Stimulated activated CD4-positive, alpha-beta T cell treated with anti-CD3 and anti-CD28 coated beads, TNF-alpha, amount 100 ng/mL, for 4 hours (primary cell): ENCODE measurements around the gene FOXRED1.
"Not testable (repeated sequence)": the region's sequence is repeated elsewhere in the genome, so short reads cannot be mapped to it uniquely, and the experiment has no call there.

Experiments used
- DNase-seq, 3 experiments: peaks; one replicate each; pipeline ENCODE4 v3.0.0-alpha.2; 2020; ENCODE audit warnings: low read depth in 3 of 3

FOXRED1 gene

GRCh38 chr11:126277322-126277721, 8.4 kb downstream of the FOXRED1 start:
- no peak for DNase-seq

DNA sequence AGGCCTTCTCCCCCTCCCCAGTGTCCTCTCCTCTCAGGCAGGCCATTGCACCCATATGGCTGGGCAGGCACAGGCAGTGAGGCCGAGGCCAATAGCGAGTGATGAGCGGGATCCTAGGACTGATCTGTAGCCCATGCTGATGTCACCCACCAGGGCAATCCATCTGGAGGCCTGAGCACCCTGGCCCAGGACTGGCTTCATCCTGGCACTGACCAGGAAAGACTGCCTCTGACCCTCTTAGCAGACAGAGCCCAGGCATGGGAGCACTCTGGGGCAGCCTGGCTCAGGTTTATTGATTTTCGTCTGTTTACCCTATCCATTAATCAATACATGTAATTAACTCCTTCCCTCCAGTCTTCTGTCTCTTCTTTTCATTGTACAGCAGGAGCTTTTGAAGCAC, 8.8 kb downstream of the FOXRED1 start:
- DNase-seq = no peak

GRCh38 chr11:126279191-126279590, 10.2 kb downstream of the FOXRED1 start:
- no peak for DNase-seq

DNA sequence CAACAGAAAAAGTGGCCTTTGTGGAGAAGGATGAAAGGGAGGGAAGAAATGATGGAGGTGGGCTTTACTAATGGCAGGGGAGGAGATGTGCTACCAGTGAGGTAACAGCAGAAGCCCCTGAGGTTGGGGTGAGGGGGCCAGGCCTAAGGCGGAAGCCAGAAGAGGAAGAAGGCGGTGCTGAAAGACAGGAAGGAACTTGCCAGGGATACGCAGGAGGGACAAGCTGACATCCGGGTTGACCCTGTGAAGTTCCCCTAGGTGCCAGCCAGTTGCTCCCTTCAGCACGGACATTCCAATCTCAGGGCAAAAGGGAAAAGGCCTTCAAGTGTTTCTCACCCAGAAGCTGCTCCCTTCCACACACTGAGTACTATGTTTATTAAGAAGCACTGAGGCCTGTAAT, 11.6 kb downstream of the FOXRED1 start:
- DNase-seq = no peak

- DNase-seq = no peak
Measured at GRCh38 chr11:126281245-126281644, 12.3 kb downstream of the FOXRED1 start.

DNA sequence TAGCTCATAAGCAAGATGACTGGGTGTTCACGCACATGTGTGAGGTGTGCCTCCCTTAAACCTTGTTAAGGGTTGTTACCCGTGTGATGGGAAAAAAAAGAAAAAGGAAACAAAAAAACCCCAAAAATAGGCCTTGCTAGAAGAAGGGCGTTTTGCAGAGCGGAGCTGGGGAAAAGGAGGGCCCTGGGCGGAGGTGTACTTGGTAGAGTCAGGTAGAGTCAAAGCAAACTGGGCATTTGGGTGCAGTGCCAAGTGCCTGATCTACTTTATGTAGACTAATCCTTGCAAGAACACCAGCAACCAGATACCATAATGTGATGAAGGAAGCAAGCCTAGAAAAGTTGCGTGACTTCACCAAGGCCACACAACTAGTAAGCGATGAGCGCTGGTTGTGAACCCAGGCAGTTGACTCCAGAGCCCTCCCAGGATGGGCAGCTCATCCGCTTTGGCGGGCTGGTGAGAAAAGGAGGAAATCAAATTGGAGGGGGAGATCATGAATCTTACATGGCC, 12.8 kb downstream of the FOXRED1 start:
- DNase-seq = no peak

DNA sequence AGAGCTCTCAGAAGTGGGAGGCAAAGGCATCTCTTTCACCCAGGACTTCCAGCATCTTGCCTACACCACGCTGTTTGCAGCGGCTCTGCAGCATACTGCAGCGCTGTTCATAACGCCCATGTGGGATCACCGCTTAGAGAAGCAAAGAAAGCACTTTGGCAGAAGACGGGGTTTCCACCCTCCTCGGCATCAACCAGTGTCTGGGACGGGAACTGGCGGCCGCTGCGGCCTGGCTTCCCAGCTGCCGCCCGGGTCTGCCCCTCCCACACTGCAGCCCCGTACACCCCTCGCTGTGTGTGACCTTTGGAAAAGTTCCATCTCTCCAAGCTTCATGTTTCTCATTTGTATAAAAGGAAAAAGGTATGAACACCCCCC, 13.4 kb downstream of the FOXRED1 start:
- peak in 1 of 3 experiments; percentile 15 for DNase-seq

DNA sequence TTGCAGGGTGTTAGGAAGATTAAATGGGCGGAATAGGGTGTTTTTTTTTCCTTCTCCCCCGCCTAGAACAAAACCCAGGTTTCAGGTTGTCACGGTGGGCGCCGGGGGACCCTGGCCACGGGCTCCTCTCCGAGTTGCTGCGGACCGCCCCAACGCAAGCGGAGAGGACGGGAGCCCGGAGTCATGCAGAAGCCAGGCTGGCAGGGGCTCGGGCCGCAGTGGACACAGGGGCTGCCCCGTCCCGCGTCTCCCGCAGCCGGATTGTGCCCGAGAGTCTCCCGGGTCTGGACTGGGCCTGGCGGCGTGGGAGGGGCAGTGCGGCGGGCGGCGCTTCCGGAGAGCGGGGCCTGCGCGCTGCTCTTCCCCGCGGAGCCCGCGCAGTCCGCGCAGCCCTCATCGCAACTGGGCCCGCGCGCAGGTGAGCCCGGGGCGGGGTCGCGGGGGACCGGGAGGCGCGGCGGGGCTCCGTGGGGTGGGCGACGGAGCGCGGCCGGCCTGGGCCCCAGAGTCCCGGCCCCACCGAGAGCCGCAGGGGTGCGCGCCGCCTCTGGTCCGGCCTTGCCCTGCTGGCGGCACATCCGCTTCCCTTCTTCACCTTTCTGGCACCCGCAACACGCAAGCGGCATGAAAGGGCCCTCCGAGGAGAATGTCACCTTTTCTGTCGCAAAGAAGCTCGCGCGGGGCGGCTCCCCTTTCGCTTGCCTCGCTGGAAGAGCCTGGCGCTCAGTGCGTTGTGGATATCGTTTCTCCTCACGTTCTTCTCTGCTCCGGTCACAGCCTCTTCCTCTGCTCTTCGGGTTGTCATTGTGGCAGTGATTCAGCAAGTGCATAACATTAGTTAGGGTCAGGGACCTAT, 14.0 kb downstream of the FOXRED1 start, which contains the start of gene TIRAP:
TIRAP (plus strand) TSS at position 358 of the 856 bp plus-strand sequence. CDS start 7,802 bp downstream, outside the sequence.
- DNase-seq = peak in 2 of 3 experiments; percentile 16 to 47

DNA sequence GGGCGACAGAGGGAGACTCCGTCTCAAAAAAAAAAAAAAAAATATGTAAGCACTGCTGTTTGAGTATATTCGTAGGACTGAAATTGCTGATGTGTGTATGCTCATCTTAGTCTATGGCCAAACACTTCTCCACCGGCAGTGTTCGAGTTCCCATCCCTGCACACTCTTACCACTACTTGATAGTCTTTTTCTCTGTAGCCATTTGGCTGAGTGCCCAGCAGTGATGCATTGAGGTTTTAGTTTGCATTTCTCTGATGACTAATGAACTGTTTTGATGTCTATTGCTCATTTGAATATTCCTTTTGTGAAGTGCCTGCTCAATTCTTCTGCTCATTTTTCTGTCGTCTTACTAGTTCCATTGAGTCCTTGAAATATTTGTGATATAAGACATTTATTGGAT, 15.9 kb downstream of the FOXRED1 start:
- DNase-seq = peak; percentile 57 to 78 (median 71)

DNA sequence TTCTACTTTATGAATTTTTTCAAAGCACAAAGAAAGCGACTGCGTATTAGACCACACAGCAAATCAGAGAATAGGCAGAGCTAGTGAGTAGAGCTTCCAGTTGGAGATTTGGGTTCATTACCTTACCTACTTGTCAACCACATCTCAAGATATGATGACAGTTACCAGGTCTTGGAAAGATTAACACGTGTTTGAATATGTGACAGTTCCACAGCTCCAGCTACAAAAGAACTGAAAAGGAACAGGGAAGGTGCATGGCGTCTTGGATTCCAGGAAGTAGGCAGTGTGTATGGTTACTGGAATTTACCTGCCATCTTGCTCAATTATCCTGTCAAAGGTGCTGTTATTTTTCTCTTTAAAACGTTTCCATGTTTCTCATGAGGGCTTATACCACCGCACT, 19.3 kb downstream of the FOXRED1 start:
- no peak for DNase-seq

GRCh38 chr11:126290887-126291286, 21.9 kb downstream of the FOXRED1 start:
- DNase-seq = no peak

- no peak for DNase-seq
Measured at GRCh38 chr11:126293726-126294125, 24.8 kb downstream of the FOXRED1 start.

DNA sequence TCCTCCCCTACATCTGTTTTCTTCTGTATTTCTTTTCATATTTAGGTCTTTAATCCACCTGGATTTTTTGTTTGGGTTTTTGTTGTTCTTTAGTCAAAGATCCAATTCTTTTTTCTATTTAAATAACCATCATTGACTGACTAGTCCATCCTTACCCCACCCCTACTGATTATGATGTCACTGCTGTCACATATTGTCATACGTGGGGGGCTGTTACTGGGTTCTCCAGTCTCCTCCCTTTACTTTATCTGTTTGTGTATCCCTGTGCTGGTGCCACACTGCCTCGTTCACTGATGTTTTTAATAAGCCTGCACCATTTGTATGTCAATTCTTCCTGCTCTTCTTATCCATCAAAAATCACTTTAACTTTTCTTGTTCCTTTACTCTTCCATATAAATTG, 28.1 kb downstream of the FOXRED1 start:
- no peak for DNase-seq

DNA sequence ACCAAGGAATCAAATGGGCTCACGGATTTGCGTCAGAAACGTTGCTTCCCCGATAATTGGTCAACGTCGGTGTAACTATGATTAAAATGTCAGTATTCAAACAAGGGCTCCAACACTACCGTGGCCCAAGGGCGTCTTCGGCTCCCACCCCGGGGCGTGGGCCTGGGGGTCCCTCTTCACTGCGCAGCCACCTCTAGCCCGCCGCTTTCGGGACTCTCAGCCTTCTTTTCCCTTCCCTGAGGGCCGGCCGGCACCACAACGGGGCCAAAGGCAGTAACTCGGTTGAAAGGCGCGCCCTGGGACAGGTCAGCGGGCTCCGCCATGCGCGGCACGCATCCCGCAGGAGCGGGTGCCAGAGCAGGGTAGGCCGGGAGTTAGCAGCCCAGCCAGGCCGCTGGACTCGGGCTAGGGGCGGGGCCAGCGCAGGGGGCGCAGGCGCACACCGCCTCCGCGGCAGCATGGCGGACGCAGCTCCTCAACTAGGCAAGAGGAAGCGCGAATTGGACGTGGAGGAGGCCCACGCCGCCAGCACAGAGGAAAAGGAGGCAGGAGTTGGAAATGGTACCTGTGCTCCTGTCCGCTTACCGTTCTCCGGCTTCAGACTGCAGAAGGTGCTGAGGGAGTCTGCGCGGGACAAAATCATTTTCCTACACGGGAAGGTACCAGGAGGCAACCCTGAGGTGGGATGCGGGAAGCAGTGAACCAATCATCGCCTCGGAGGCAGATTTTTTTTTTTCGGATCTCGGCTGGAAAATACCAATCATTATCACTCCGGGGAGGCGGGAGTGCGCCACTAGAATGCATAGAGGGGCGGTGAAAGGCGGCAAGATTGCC, 34.9 kb downstream of the FOXRED1 start, which contains the start of gene DCPS:
DCPS (plus strand) TSS at position 438 of the 834 bp plus-strand sequence; CDS start at position 459, 21 bp downstream.
- DNase-seq = peak; percentile 74 to 82 (median 79)

- no peak for DNase-seq
Measured at GRCh38 chr11:126304457-126305075, 35.6 kb downstream of the FOXRED1 start.

GRCh38 chr11:126305699-126306098, 36.7 kb downstream of the FOXRED1 start:
- DNase-seq = no peak

DNA sequence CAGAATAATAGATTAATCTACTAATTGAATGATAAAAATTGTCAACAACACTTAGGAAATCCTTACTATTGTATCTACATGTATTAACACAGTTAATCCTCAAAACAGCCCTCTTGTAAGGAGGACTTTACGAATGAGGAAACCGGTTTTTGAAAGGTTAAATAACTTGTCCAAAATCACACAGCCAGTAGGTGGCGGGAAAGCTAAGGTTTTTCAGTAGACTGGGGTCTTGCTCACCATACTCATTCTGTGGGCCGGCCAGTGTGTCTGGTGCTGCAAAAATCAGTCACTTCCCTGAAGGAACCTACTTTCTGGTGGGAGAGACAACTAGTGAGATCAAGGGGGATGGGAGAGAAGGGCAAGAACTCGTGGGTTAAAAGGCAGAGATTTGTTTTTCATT, 38.8 kb downstream of the FOXRED1 start:
- no peak for DNase-seq

DNA sequence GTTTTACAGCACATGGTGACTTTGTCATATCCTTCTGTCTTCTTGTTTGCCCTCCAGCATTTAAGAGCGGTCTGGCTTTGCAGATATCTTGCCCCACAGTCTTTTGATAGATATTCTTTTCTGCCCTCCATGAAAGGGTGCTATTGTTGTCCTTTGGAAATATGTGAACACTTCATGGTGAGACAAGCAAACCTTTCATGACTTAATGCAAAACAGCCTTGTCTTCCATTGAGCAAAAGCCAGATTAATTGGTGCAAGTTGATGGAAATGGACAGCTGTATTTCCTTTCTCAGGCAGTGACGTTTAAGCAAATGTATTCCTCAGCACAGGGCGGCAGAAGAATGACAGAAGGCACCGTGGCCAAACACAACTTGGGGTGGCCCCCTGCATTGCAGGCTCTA, 39.3 kb downstream of the FOXRED1 start:
- DNase-seq = no peak

DNA sequence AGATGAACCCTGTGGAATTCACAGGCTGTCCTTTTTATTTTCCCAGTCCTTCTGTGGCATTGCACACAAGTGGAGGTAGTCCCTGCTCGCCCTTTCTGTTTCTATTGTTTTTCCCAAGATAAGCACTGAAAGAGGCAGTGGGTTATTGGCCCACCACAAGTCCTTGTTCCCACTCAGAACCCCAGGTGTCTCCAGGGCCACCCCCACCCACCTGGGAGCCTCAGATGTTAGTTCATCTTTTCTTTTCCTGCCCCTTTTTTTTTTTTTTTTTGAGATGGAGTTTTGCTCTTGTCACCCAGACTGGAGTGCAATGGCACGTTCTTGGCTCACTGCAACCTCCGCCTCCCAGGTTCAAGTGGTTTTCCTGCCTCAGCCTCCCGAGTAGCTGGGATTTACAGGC, 39.8 kb downstream of the FOXRED1 start:
- DNase-seq = not testable (repeated sequence)

- DNase-seq = peak in 1 of 3 experiments; percentile 16
Measured at GRCh38 chr11:126310200-126310991, 41.4 kb downstream of the FOXRED1 start.

- no peak for DNase-seq
Measured at GRCh38 chr11:126310992-126311310, 42.0 kb downstream of the FOXRED1 start.
